ENCODE results near the gene GUCY1A1. TPM values are rescaled to one million over a fixed set of nuclear protein-coding genes. Genes with fewer than 3 reads are reported as not detected.

GUCY1A1 gene
- total and polyA plus RNA-seq, 2 donors, result 4.8 to 104 TPM

DNA sequence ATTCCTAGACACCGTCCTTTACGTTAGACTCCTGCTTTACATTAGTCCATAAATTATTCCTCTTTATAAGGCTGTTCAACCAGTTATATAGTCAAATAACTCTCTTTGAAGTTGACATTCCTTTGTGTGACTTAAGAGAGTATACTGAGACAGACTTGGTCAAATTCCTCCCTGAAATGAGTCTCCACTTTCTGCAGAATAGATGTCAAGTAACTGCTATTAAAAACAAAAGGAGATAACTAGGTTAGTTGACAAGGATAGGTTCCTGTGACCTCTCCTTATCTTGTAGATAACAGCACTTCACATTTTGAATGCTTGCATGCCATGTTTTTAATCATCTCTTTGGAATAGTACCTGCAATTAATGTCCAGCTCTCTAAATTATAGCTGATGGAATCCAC lies 5.7 kb downstream of the GUCY1A1 start:
- DNase-seq (ENCODE audit: extremely low spot score), result no peak
- Histone ChIP-seq H3K27ac (ENCODE audit: low read depth) (no peak overlapping the region), H3K36me3 (ENCODE audit: insufficient read depth) (no peaks in the 10 kb centered on the region), H3K4me1 (ENCODE audit: insufficient read depth) (no peaks in the 10 kb centered on the region), H3K4me3 (ENCODE audit: low read depth, low read length) (no peak overlapping the region)
- WGBS, result 76% methylated on average over 2 of the region's 2 CpGs

DNA sequence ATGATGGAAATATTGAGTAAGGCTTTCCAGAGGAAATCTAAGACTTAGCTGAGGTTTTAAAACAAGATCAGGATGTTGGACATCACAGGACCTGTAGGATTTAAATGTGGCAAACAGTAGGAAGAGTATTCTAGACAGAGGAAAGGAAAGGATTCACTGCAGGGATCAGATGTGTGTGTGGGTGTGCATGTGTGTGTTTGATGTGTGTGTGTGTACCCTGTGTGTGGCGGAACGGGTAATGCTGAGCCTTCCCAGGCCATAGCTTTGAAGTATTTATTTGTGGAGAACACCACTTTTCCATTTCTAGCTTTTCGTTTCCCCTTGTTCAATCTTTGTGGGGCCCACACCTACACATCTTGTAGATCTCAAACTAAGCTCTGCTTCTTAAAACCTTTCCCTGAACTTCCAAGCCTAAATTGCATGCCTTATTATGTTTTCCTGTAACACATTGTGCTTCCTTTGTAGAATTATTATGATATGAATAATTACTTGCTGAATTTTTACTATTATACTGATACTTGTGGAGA lies 6.9 kb downstream of the GUCY1A1 start:
- H3K27ac ChIP-seq (ENCODE audit: low read depth), result no peak overlapping the region
- WGBS, result 77% methylated on average over 3 of the region's 3 CpGs
- H3K4me3 ChIP-seq (ENCODE audit: low read depth, low read length), result no peak overlapping the region
- H3K4me1 ChIP-seq (ENCODE audit: insufficient read depth), result no peaks in the 10 kb centered on the region
- DNase-seq (ENCODE audit: extremely low spot score), result no peak
- no peaks in the 10 kb centered on the region for H3K36me3 ChIP-seq (ENCODE audit: insufficient read depth)

DNA sequence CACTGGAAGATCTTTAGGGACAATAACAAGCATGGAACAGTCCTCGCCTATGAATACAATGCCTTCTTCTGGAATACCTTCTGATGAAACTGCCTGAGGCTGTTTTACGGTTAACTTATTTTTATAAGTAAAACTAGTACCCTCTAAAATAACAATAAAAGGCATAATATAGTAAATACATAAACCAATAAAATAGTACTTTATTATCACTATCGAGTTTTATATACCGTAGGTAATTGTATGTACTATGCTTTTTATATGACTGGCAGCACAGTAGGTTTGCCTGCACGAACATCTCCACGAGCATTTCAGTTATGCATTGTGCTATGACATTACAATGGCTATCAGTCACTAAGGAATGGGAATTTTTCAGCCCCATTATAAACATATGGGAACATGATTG lies 8.0 kb downstream of the GUCY1A1 start:
- H3K4me1 ChIP-seq (ENCODE audit: insufficient read depth), result no peaks in the 10 kb centered on the region
- H3K27ac ChIP-seq (ENCODE audit: low read depth), result no peak overlapping the region
- no peaks in the 10 kb centered on the region for H3K36me3 ChIP-seq (ENCODE audit: insufficient read depth)
- no peak for DNase-seq (ENCODE audit: extremely low spot score)
- 91% methylated on average over 6 of the region's 6 CpGs for WGBS
- no peak overlapping the region for H3K4me3 ChIP-seq (ENCODE audit: low read depth, low read length)

GRCh38 chr4:155675709-155676429 lies 9.2 kb downstream of the GUCY1A1 start:
- no peaks in the 10 kb centered on the region for H3K4me1 ChIP-seq (ENCODE audit: insufficient read depth)
- no peak for DNase-seq (ENCODE audit: extremely low spot score)
- H3K36me3 ChIP-seq (ENCODE audit: insufficient read depth), result no peaks in the 10 kb centered on the region
- H3K4me3 ChIP-seq (ENCODE audit: low read depth, low read length), result no peak overlapping the region
- 59% methylated on average over 2 of the region's 2 CpGs for WGBS
- no peak overlapping the region for H3K27ac ChIP-seq (ENCODE audit: low read depth)

DNA sequence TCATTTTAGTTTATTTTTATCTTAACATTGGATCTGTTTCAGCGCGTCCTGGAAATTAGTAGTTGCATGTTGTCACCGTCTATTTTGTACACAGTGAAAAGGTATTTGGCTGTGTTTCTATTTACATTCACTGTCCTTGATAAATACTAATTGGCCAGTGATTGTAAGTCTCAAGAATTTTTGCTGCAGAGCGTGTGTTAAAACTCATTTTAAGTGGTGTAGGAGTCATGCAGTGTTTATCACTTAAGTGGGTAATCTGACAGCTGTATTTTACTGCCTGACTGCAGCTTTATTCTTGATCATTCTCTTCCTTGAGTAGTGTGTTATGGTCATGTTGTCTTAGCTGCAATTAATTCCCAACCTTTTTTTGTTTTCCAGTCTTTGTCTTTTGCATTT lies 9.8 kb downstream of the GUCY1A1 start:
- DNase-seq (ENCODE audit: extremely low spot score), result no peak
- Histone ChIP-seq H3K27ac (ENCODE audit: low read depth) (no peak overlapping the region), H3K4me3 (ENCODE audit: low read depth, low read length) (no peak overlapping the region), H3K36me3 (ENCODE audit: insufficient read depth) (no peaks in the 10 kb centered on the region), H3K4me1 (ENCODE audit: insufficient read depth) (no peaks in the 10 kb centered on the region)
- WGBS, result 60% methylated on average over 4 of the region's 4 CpGs

GRCh38 chr4:155678011-155678410 lies 11.4 kb downstream of the GUCY1A1 start:
- Histone ChIP-seq H3K4me3 (ENCODE audit: low read depth, low read length) (no peak overlapping the region), H3K4me1 (ENCODE audit: insufficient read depth) (no peaks in the 10 kb centered on the region), H3K36me3 (ENCODE audit: insufficient read depth) (no peaks in the 10 kb centered on the region), H3K27ac (ENCODE audit: low read depth) (no peak overlapping the region)
- WGBS, result 93% methylated on average over 2 of the region's 2 CpGs
- no peak for DNase-seq (ENCODE audit: extremely low spot score)

- no peak overlapping the region for H3K27ac ChIP-seq (ENCODE audit: low read depth)
- WGBS, result 66% methylated on average over 5 of the region's 5 CpGs
- no peak overlapping the region for H3K4me3 ChIP-seq (ENCODE audit: low read depth, low read length)
- H3K4me1 ChIP-seq (ENCODE audit: insufficient read depth), result no peaks in the 10 kb centered on the region
- no peak for DNase-seq (ENCODE audit: extremely low spot score)
- no peaks in the 10 kb centered on the region for H3K36me3 ChIP-seq (ENCODE audit: insufficient read depth)
Measured at GRCh38 chr4:155679343-155679742, 12.7 kb downstream of the GUCY1A1 start.

- Histone ChIP-seq H3K4me3 (ENCODE audit: low read depth, low read length) (no peak overlapping the region), H3K36me3 (ENCODE audit: insufficient read depth) (no peaks in the 10 kb centered on the region), H3K4me1 (ENCODE audit: insufficient read depth) (no peaks in the 10 kb centered on the region), H3K27ac (ENCODE audit: low read depth) (no peak overlapping the region)
- WGBS, result 77% methylated on average over 3 of the region's 3 CpGs
- DNase-seq (ENCODE audit: extremely low spot score), result no peak
Measured at GRCh38 chr4:155681886-155682285, 15.2 kb downstream of the GUCY1A1 start.

DNA sequence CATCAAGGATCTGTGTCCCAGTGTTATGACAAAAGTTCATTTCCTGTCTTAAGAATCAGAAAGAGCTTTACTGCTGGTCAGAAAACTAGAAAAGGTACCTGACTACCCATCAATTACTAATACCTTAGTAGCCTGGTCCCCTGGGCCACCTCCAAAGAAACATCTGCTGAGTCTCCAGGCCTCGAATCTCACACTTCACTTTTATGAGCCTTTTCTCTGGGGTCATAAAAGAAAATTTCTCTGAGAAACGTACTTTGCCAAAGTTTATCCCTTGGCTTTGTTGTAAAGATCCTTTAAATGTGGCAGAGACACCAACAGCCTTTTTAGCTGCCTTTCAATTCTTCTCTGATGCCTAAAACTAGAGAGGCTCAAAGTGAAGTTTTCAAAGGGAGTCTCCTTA lies 17.8 kb downstream of the GUCY1A1 start:
- 57% methylated on average over 2 of the region's 2 CpGs for WGBS
- H3K4me1 ChIP-seq (ENCODE audit: insufficient read depth), result no peaks in the 10 kb centered on the region

DNA sequence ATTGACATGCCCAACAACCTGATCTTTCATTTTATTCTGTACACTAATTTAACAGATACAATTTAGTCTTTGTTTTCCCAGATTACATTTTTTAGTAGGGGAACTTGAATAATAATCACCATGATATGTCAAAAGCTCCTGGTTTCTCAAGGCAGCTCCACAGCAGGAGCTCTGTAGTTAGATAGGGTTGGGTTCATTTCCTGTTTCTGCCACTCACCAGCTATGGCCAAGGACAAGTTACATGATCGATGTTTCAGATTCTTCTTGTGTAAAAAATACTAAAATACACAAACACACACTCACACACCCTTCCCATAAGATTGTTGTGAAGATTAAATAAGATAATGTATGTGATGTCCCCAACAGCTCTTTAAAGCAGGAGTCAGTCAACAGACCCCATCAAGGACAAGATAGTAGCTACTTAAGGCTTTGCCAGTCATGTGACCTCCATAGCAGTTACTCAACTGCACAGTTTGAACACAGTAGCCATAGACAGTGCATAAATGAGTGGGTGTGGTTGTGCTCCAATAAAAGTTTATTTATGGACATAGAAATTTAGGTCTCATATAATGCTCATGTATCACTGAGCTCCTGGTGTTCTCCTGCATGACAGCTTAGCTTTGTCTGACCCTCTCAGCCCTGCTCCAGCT lies 18.4 kb downstream of the GUCY1A1 start:
- Histone ChIP-seq H3K27ac (ENCODE audit: low read depth) (no peak overlapping the region), H3K4me3 (ENCODE audit: low read depth, low read length) (no peak overlapping the region), H3K4me1 (ENCODE audit: insufficient read depth) (no peaks in the 10 kb centered on the region), H3K36me3 (ENCODE audit: insufficient read depth) (no peaks in the 10 kb centered on the region)
- 61% methylated on average over 1 of the region's 1 CpG for WGBS
- DNase-seq (ENCODE audit: extremely low spot score), result no peak

More for the DNA sequence above, 17.8 kb downstream of the GUCY1A1 start:
- H3K4me3 ChIP-seq (ENCODE audit: low read depth, low read length), result no peak overlapping the region
- H3K36me3 ChIP-seq (ENCODE audit: insufficient read depth), result no peaks in the 10 kb centered on the region
- H3K27ac ChIP-seq (ENCODE audit: low read depth), result no peak overlapping the region
- DNase-seq (ENCODE audit: extremely low spot score), result no peak

DNA sequence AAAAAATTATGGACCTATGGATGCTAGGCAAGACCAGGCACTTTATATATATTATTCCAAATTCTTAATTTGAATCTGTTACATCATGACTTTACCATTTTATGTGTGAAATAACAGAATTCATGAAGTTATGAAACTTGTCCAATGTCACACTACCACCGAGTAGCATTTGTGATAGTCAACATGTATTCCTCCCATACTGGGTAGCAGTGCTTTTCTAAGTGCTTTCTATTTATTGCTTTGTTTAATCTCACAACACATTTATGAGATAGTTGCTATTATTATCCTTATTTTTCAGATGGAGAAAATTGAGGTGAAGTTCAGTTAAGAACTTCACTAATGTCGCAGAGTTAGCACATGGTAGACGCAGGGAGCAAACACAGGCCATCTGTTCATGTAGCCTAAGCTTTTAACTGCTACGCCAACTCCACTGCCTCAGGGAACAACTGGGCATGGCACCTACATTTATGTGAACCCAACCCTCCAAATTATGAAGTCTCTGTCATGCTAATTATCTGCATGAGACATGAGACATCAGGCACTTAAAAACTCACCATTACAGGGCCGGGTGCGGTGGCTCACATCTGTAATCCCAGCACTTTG lies 20.8 kb downstream of the GUCY1A1 start:
- H3K27ac ChIP-seq (ENCODE audit: low read depth), result no peak overlapping the region
- no peaks in the 10 kb centered on the region for H3K36me3 ChIP-seq (ENCODE audit: insufficient read depth)
- no peak overlapping the region for H3K4me3 ChIP-seq (ENCODE audit: low read depth, low read length)
- no peak for DNase-seq (ENCODE audit: extremely low spot score)
- H3K4me1 ChIP-seq (ENCODE audit: insufficient read depth), result no peaks in the 10 kb centered on the region
- WGBS, result 97% methylated on average over 6 of the region's 6 CpGs

DNA sequence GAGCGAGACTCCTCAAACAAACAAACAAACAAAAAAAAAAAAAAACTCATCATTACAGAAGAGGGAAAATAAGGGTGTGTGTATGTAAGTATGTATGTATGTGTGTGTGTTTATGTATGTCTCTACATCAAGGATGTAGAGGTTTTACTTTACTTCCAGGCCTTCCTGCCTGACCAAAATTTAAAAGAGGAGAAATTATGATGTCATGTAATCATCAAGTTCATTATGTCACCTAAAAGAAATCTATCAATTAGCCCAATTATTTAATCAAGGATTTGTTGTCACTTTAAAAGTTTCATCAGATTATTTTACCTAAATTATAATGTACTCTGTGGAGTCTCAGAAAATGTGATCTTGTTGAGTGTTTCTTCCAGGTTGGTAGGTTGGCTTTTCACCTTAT lies 21.6 kb downstream of the GUCY1A1 start:
- Histone ChIP-seq H3K4me3 (ENCODE audit: low read depth, low read length) (no peak overlapping the region), H3K36me3 (ENCODE audit: insufficient read depth) (no peaks in the 10 kb centered on the region), H3K27ac (ENCODE audit: low read depth) (no peak overlapping the region), H3K4me1 (ENCODE audit: insufficient read depth) (no peaks in the 10 kb centered on the region)
- 100% methylated on average over 1 of the region's 1 CpG for WGBS
- no peak for DNase-seq (ENCODE audit: extremely low spot score)

- Histone ChIP-seq H3K27ac (ENCODE audit: low read depth) (no peak overlapping the region), H3K4me1 (ENCODE audit: insufficient read depth) (no peaks in the 10 kb centered on the region), H3K36me3 (ENCODE audit: insufficient read depth) (no peaks in the 10 kb centered on the region), H3K4me3 (ENCODE audit: low read depth, low read length) (no peak overlapping the region)
- 77% methylated on average over 2 of the region's 2 CpGs for WGBS
- DNase-seq (ENCODE audit: extremely low spot score), result no peak
Measured at GRCh38 chr4:155688860-155689259, 22.2 kb downstream of the GUCY1A1 start.

Measured in urinary bladder (tissue), 4 donors.